Left lung (tissue), 10 donors: ENCODE measurements around the gene BBS9. TPM values are rescaled to one million over a fixed set of nuclear protein-coding genes. Genes with fewer than 3 reads are reported as not detected.

Experiments
- ATAC-seq: fragments of 200-7000 bp; cut with Tn5 transposase; one replicate; pipeline ENCODE4 v1.9.1; 2020; ENCODE audit warnings: moderate library complexity
- DNase-seq, 4 donors: peaks; one replicate each; pipeline ENCODE4 v3.0.0-alpha.2; 2013 to 2020
- H3K27ac ChIP-seq, 2 donors: fragments of 200-600 bp; sonication (generic) in 1 of 2; one replicate each; pipeline versions ENCODE4 v1.5.0 to v1.8.0; 2020 to 2021
- H3K27me3 ChIP-seq, 2 donors: fragments of 200-600 bp; sonication (generic) in 1 of 2; one replicate each; pipeline versions ENCODE4 v1.5.0 to v1.8.0; 2020 to 2021
- H3K36me3 ChIP-seq, 2 donors: fragments of 200-600 bp; sonication (generic) in 1 of 2; one replicate each; pipeline versions ENCODE4 v1.5.0 to v1.8.0; 2020 to 2021
- H3K4me1 ChIP-seq, 2 donors: fragments of 200-600 bp; one replicate each; pipeline ENCODE4 v1.8.0; 2021
- H3K4me3 ChIP-seq, 2 donors: fragments of 200-600 bp; sonication (generic) in 1 of 2; one replicate each; pipeline versions ENCODE4 v1.5.0 to v1.8.0; 2020 to 2021; ENCODE audit warnings: mild to moderate bottlenecking in 1 of 2
- H3K9me3 ChIP-seq, 2 donors: fragments of 200-600 bp; sonication (generic) in 1 of 2; one replicate each; pipeline versions ENCODE4 v1.5.0 to v1.8.0; 2020 to 2021
- intact Hi-C, 2 donors: fragments of 100-400 bp; cut with DNase I; formaldehyde crosslinking; loops; one replicate each; pipeline versions ENCODE4 v1.11.2 to v1.14.2; 2022
- polyA plus RNA-seq, 6 donors: library from polyadenylated mRNA; unstranded; fragments of 120-200 nt; gene quantifications; one replicate each; pipeline ENCODE4 v1.2.1, GENCODE V29; 2013; ENCODE audit not compliant: insufficient read length in 6 of 6
- total RNA-seq, 2 donors: library from RNA; stranded (reverse); fragmentation: NEBNext Ultra II Directional; extraction: Animal tissue kit (Norgen Biotek cat#: 25700); gene quantifications; one replicate each; pipeline ENCODE4 v1.2.1, GENCODE V29; 2021
- TF ChIP-seq, protein P1 (sequence below), 2 donors: fragments of 200-600 bp; sonication (generic) in 1 of 2; IDR thresholded peaks; one replicate each; pipeline versions ENCODE4 v1.5.0 to v1.8.0; 2021; ENCODE audit warnings: antibody characterized with exemption in 2 of 2
- donor health status: DM: no; HTN: yes; CAD: no.
- donor health status: DM: no; HTN: no; CAD: no.

The BBS9 gene
- total and polyA plus RNA-seq, 8 donors, result 14.5 to 25.1 (median 19.1) TPM

DNA sequence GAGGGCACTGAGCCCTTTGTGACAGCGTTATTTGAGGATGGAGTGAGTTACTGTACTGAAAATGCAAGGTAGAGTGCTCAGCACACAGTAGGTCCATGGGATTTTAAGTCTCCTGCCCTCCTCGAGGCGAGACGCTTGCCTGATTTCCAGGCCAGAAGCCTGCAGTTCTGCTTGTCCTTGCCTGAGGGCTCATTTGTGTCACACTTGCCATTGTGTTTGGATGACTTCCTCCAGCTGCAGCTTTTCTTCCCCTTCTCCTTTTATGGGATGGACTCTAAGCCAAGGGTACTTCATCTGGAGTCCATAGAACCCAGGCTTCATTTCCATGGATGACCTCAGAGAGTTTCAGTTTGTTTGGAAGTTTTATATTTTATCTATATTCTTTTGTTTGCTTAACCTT is 471.7 kb downstream of the BBS9 start:
- intact Hi-C loops, result no loop called here
- TF ChIP-seq, protein P1, sequence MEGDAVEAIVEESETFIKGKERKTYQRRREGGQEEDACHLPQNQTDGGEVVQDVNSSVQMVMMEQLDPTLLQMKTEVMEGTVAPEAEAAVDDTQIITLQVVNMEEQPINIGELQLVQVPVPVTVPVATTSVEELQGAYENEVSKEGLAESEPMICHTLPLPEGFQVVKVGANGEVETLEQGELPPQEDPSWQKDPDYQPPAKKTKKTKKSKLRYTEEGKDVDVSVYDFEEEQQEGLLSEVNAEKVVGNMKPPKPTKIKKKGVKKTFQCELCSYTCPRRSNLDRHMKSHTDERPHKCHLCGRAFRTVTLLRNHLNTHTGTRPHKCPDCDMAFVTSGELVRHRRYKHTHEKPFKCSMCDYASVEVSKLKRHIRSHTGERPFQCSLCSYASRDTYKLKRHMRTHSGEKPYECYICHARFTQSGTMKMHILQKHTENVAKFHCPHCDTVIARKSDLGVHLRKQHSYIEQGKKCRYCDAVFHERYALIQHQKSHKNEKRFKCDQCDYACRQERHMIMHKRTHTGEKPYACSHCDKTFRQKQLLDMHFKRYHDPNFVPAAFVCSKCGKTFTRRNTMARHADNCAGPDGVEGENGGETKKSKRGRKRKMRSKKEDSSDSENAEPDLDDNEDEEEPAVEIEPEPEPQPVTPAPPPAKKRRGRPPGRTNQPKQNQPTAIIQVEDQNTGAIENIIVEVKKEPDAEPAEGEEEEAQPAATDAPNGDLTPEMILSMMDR (IDR thresholded peaks at IDR 0.05), result no peak
- H3K4me3 ChIP-seq, result no peak overlapping the region
- no peaks in the 10 kb centered on the region for H3K36me3 ChIP-seq
- no peaks in the 10 kb centered on the region for H3K27me3 ChIP-seq
- no peaks in the 10 kb centered on the region for H3K9me3 ChIP-seq
- no peak for ATAC-seq
- H3K27ac ChIP-seq, result no peak overlapping the region
- H3K4me1 ChIP-seq, result no peaks in the 10 kb centered on the region
- DNase-seq, result no peak

DNA sequence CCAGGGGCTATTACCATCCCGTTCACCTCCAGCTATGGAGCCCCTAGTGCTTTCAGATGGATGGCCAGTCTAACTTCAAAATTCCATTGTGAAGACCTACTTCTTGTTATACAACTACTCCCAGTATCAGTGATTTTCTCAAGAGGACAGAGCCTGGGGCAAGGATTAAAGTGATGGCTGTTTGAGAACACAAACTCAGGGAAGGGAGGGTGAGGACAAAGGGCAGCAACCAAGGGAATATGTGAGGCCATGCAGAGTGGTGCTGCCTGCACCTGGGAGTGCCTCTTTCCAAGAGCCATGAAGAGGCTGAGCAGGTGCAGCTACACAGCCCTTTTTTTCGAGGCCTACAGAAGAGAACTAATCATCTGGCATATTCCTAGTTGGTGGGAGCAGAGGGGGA is 472.5 kb downstream of the BBS9 start:
- no peak overlapping the region for H3K4me3 ChIP-seq

DNA sequence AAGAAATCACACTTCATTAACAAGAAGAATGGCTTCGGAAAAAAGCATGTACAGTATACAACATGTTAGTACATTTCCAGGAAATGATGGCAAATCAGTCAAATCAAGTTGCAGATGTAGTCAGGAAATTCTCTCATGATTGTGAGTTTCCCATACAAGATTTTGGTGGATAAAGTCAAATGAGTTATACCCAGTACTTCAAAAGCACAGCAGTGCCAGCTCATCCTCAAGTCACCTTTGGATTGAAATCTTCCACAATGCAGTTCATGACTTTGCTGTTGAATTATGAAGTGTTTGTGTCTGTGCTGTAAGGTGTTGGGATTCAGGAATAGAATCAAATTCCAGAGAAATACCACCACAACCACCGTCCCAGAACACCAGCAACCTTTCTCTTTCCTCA is 474.7 kb downstream of the BBS9 start:
- Histone ChIP-seq H3K4me1 (no peaks in the 10 kb centered on the region), H3K36me3 (no peaks in the 10 kb centered on the region), H3K27ac (no peak overlapping the region), H3K9me3 (peaks cover 0 to 4% of the 10 kb centered on the region in 2 donors), H3K27me3 (no peaks in the 10 kb centered on the region), H3K4me3 (no peak overlapping the region)
- intact Hi-C loops, result no loop called here
- ATAC-seq (no peak), DNase-seq (no peak)
- TF ChIP-seq, protein P1 (IDR thresholded peaks at IDR 0.05), result no peak

More for the DNA sequence above, 472.5 kb downstream of the BBS9 start:
- DNase-seq (no peak), ATAC-seq (no peak)
- no peak overlapping the region for H3K27ac ChIP-seq
- TF ChIP-seq, protein P1 (IDR thresholded peaks at IDR 0.05), result no peak
- H3K9me3 ChIP-seq, result no peaks in the 10 kb centered on the region
- H3K27me3 ChIP-seq, result no peaks in the 10 kb centered on the region
- no peaks in the 10 kb centered on the region for H3K36me3 ChIP-seq
- no peaks in the 10 kb centered on the region for H3K4me1 ChIP-seq
- intact Hi-C loops, result no loop called here

DNA sequence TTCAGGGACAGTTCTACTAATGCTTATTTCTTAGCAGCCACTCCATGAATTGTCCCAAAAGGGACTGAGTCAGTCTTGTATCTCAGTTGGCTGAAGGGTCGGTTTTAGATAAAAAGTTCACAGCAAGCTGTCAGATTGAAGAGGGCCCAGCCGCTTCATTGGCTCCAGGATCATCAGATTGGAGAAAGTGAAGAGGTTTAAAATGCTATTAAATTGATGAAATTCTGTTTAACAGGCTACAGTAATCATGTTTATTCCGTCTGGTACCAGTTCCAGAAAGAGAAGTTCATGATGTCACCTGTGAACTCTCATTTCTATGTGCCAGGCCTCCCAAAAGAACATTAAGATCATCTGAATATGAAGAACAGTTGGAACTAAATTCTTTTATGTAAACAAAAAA is 481.6 kb downstream of the BBS9 start:
- ATAC-seq, result no peak

DNA sequence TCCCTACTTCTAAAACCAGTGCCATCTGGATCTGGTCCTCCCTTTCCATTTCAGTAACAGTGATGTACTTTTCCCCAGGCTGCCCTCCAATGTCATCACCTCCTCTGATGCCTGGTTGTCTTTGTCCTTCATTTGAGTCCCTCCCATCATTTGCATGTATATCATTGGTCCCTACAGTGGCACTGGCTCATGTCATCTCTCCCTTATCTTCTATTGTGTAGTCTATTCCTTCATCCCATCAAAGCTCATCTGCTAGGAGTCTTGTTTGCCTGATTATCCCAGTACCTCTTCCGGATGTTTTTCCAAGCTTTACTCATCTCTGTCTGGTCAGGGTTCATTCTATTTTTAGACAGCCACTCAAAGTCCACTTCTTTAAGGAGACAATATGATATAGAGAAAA is 483.1 kb downstream of the BBS9 start:
- intact Hi-C loops, result no loop called here
- H3K36me3 ChIP-seq, result no peaks in the 10 kb centered on the region
- no peak overlapping the region for H3K27ac ChIP-seq
- TF ChIP-seq, protein P1 (IDR thresholded peaks at IDR 0.05), result no peak
- ATAC-seq (no peak), DNase-seq (no peak)
- H3K27me3 ChIP-seq, result no peaks in the 10 kb centered on the region
- H3K9me3 ChIP-seq, result peaks cover 0 to 5% of the 10 kb centered on the region in 2 donors
- no peak overlapping the region for H3K4me3 ChIP-seq
- H3K4me1 ChIP-seq, result no peaks in the 10 kb centered on the region

More for the DNA sequence above, 481.6 kb downstream of the BBS9 start:
- Histone ChIP-seq H3K4me3 (no peak overlapping the region), H3K27ac (no peak overlapping the region), H3K4me1 (no peaks in the 10 kb centered on the region), H3K27me3 (no peaks in the 10 kb centered on the region), H3K36me3 (no peaks in the 10 kb centered on the region), H3K9me3 (peaks cover 0 to 4% of the 10 kb centered on the region in 2 donors)
- TF ChIP-seq, protein P1 (IDR thresholded peaks at IDR 0.05), result no peak
- intact Hi-C loops, result no loop called here
- no peak for DNase-seq
